Measurements from ENCODE around the gene TBCE. TPM values are rescaled to one million over a fixed set of nuclear protein-coding genes. Genes with fewer than 3 reads are reported as not detected.

Gene TBCE
- total and polyA plus RNA-seq, 9 of the 15 experiments (the other 6 are each of a cell fraction or from before 2014, with no cell fraction given): 52.6 to 92.1 (median 82.1) TPM

GRCh38 chr1:235336903-235337302 is 30.3 kb upstream of the TBCE start:
- POLR2A ChIA-PET: no interaction called here
- Histone ChIP-seq H3K27ac (ENCODE audit: extremely low read depth, low read depth, low read length) (no peak overlapping the region), H3K9ac (ENCODE audit: insufficient read depth in 1 of 2, low read depth in 2 of 2, low read length in 2 of 2) (no peak overlapping the region), H3K4me1 (replicated peaks in 1 of 2; ENCODE audit: control insufficient read depth in 2 of 2, insufficient read depth in 2 of 2, low read length in 2 of 2) (peaks cover 0 to 6% of the 10 kb centered on the region in 2 experiments; a peak in 2 of 5 replicates), H3K9me1 (ENCODE audit: control insufficient read depth, insufficient read depth, low read length) (no peaks in the 10 kb centered on the region), H3K4me2 (ENCODE audit: insufficient read depth, low read length) (no peak overlapping the region), H3K36me3 (ENCODE audit: control insufficient read depth, insufficient read depth, low read length) (peaks cover 47% of the 10 kb centered on the region), H4K20me1 (replicated peaks; ENCODE audit: control insufficient read depth, insufficient read depth, low read length) (no peaks in the 10 kb centered on the region), H3K9me3 (replicated peaks; ENCODE audit: control insufficient read depth, insufficient read depth, low read depth, low read length) (no peaks in the 10 kb centered on the region), H3K27me3 (ENCODE audit: control insufficient read depth in 2 of 2, insufficient read depth in 2 of 2, low read length in 2 of 2) (no peaks in the 10 kb centered on the region), H3K79me2 (ENCODE audit: control insufficient read depth, insufficient read depth, low read length) (peaks cover 38% of the 10 kb centered on the region), H3K4me3 (no peak overlapping the region), H2AFZ (ENCODE audit: low read depth, low read length) (no peak overlapping the region)
- BruUV-seq (replicated peaks): no TSS peak
- TF ChIP-seq HNRNPLL (IDR thresholded peaks at IDR 0.05; ENCODE audit: low read depth, low read length, poor library complexity, severe bottlenecking): no peak
- ATAC-seq: no peak
- intact Hi-C loops (cut with micrococcal nuclease): no loop called here
- in situ Hi-C loops (cut with MboI): no loop called here
- FAIRE-seq: no peak
- 94% methylated on average over 4 of the region's 4 CpGs for WGBS (ENCODE audit: insufficient coverage, low coverage, missing lambda C conversion rate)
- no peak for DNase-seq (ENCODE audit: extremely low read depth in 1 of 4, low spot score in 3 of 4)
- CTCF ChIA-PET (ENCODE audit: low intra/inter-chr PET ratio): no interaction called here

GRCh38 chr1:235339746-235340145 is 27.5 kb upstream of the TBCE start:
- Histone ChIP-seq H2AFZ (ENCODE audit: low read depth, low read length) (no peak overlapping the region), H4K20me1 (replicated peaks; ENCODE audit: control insufficient read depth, insufficient read depth, low read length) (no peaks in the 10 kb centered on the region), H3K4me1 (replicated peaks in 1 of 2; ENCODE audit: control insufficient read depth in 2 of 2, insufficient read depth in 2 of 2, low read length in 2 of 2) (no peaks in the 10 kb centered on the region), H3K9ac (ENCODE audit: insufficient read depth in 1 of 2, low read depth in 2 of 2, low read length in 2 of 2) (no peak overlapping the region), H3K9me1 (ENCODE audit: control insufficient read depth, insufficient read depth, low read length) (no peaks in the 10 kb centered on the region), H3K27me3 (ENCODE audit: control insufficient read depth in 2 of 2, insufficient read depth in 2 of 2, low read length in 2 of 2) (no peaks in the 10 kb centered on the region), H3K4me3 (no peak overlapping the region), H3K27ac (ENCODE audit: extremely low read depth, low read depth, low read length) (no peak overlapping the region), H3K9me3 (replicated peaks; ENCODE audit: control insufficient read depth, insufficient read depth, low read depth, low read length) (no peaks in the 10 kb centered on the region), H3K4me2 (ENCODE audit: insufficient read depth, low read length) (no peak overlapping the region), H3K36me3 (ENCODE audit: control insufficient read depth, insufficient read depth, low read length) (peaks cover 57% of the 10 kb centered on the region), H3K79me2 (ENCODE audit: control insufficient read depth, insufficient read depth, low read length) (peaks cover 10% of the 10 kb centered on the region)
- ChIA-PET POLR2A (interaction anchor here (0.8 kb wide), 1 partner anchor 10 kb away, joined by 3 read pairs; no protein-coding TSS in a partner anchor), CTCF (ENCODE audit: low intra/inter-chr PET ratio) (no interaction called here)
- intact Hi-C loops (cut with micrococcal nuclease) (no loop called here), in situ Hi-C loops (cut with MboI) (no loop called here)
- DNase-seq (ENCODE audit: extremely low read depth in 1 of 4, low spot score in 3 of 4) (no peak), FAIRE-seq (no peak), ATAC-seq (no peak)
- 80% methylated on average over 7 of the region's 8 CpGs for whole genome bisulfite sequencing (ENCODE audit: insufficient coverage, low coverage, missing lambda C conversion rate)
- no TSS peak for BruUV-seq (replicated peaks)
- TF ChIP-seq JUNB (CRISPR knock-in tag; conservative IDR thresholded peaks at IDR 0.05): no peak
- TF ChIP-seq MCM2 (IDR thresholded peaks at IDR 0.05; ENCODE audit: low read depth): no peak
- no peak for TF ChIP-seq NR3C1 (CRISPR knock-in tag; IDR thresholded peaks at IDR 0.05)
- TF ChIP-seq ZNF143 (CRISPR knock-in tag; IDR thresholded peaks at IDR 0.05): no peak
- TF ChIP-seq ZNF76 (CRISPR knock-in tag; IDR thresholded peaks at IDR 0.05; ENCODE audit: borderline replicate concordance): no peak
- no peak for TF ChIP-seq CC2D1A (IDR thresholded peaks at IDR 0.05)
- TF ChIP-seq PHF20 (IDR thresholded peaks at IDR 0.05; ENCODE audit: partially characterized antibody): no peak
- TF ChIP-seq ZBTB9 (CRISPR knock-in tag; IDR thresholded peaks at IDR 0.05): no peak
- TF ChIP-seq HMGXB4 (CRISPR knock-in tag; IDR thresholded peaks at IDR 0.05): no peak
- no peak for TF ChIP-seq MXD1 (CRISPR knock-in tag; IDR thresholded peaks at IDR 0.05; ENCODE audit: borderline replicate concordance, poor library complexity, severe bottlenecking)
